HepG2 (cell line): ENCODE results near the gene CDKN1A. TPM values are rescaled to one million over a fixed set of nuclear protein-coding genes. Genes with fewer than 3 reads are reported as not detected.

ENCODE experiments used
- ATAC-seq: fragments of 200-7000 bp; cut with Tn5 transposase; 3 replicates; pipeline ENCODE4 v1.9.1; 2020; ENCODE audit warnings: mild to moderate bottlenecking, moderate library complexity
- BruUV-seq: library from RNA; stranded (reverse); fragments of 400-500 nt; replicated peaks from 2 replicates; lab custom pipeline; 2021; lab: Mats Ljungman, UMichigan
- CTCF ChIA-PET: fragments of 300-600 bp; formaldehyde crosslinking; extraction: SDS; loops from one replicate; lab custom pipeline; 2021; ENCODE audit warnings: low total read pairs, inconsistent platforms, low intra/inter-chr PET ratio; lab: Yijun Ruan, JAX
- POLR2A ChIA-PET: fragments of 350-600 bp; sonication (Branson Sonifier 250); formaldehyde crosslinking; loops from one replicate; lab custom pipeline; 2020; ENCODE audit warnings: antibody characterized with exemption, inconsistent platforms; lab: Yijun Ruan, JAX
- DNase-seq: peaks from one replicate; pipeline ENCODE4 v3.0.0-alpha.2; 2015; ENCODE audit warnings: low spot score
- FAIRE-seq: peaks from 3 replicates; lab custom pipeline; 2011; peaks lifted over from hg19 to GRCh38; lab: Jason Lieb, UNC
- H2AFZ ChIP-seq: one replicate; pipeline ENCODE4 v1.6.1; 2011; ENCODE audit warnings: low read length, inconsistent platforms
- H3K27ac ChIP-seq: fragments of 300-600 bp; 3 replicates; pipeline ENCODE4 v1.8.0; 2011; ENCODE audit warnings: mixed run types, mild to moderate bottlenecking, mixed read lengths, low read length, inconsistent platforms; ENCODE audit not compliant: insufficient read depth; ENCODE audit errors: extremely low read length
- H3K27me3 ChIP-seq, 2 experiments: fragments of 200-600 bp in 1 of 2; 2 replicates in 1 of 2; 3 replicates in 1 of 2; pipeline versions ENCODE4 v1.6.0 to v1.8.0; 2011; ENCODE audit warnings: low read length in 2 of 2, mild to moderate bottlenecking in 2 of 2, moderate library complexity in 2 of 2, inconsistent platforms in 1 of 2; ENCODE audit not compliant: insufficient read depth in 2 of 2, control insufficient read depth in 1 of 2
- H3K36me3 ChIP-seq, 2 experiments: fragments of 200-600 bp in 1 of 2; replicated peaks in 1 of 2; 2 replicates in 1 of 2; 3 replicates in 1 of 2; pipeline versions ENCODE4 v1.5.1 to v1.8.0; 2011; ENCODE audit warnings: low read length in 2 of 2, inconsistent platforms in 1 of 2; ENCODE audit not compliant: insufficient read depth in 2 of 2, control insufficient read depth in 1 of 2
- H3K4me1 ChIP-seq: 2 replicates; pipeline ENCODE4 v1.5.1; 2012; ENCODE audit warnings: low read length, inconsistent platforms; ENCODE audit not compliant: insufficient read depth
- H3K4me2 ChIP-seq: 2 replicates; pipeline ENCODE4 v1.6.0; 2011; ENCODE audit warnings: low read depth, low read length, inconsistent platforms
- H3K4me3 ChIP-seq, 3 experiments: fragments of 200-600 bp in 1 of 3; sonication (generic), shearing (Covaris generic) in 1 of 3; replicated peaks in 1 of 3; 2 replicates each; pipeline ENCODE4 v1.5.1; 2011 to 2016; ENCODE audit warnings: low read length in 3 of 3, inconsistent platforms in 2 of 3, low read depth in 2 of 3, mild to moderate bottlenecking in 2 of 3, control low read depth in 1 of 3, mixed read lengths in 1 of 3; ENCODE audit not compliant: insufficient read depth in 1 of 3
- H3K79me2 ChIP-seq: one replicate; pipeline ENCODE4 v1.6.1; 2011; ENCODE audit warnings: low read length, inconsistent platforms; ENCODE audit not compliant: insufficient read depth
- H3K9ac ChIP-seq: 2 replicates; pipeline ENCODE4 v1.6.0; 2011; ENCODE audit warnings: mild to moderate bottlenecking, low read depth, low read length, inconsistent platforms; ENCODE audit not compliant: insufficient read depth
- H3K9me3 ChIP-seq: 2 replicates; pipeline ENCODE4 v1.5.1; 2012; ENCODE audit warnings: mild to moderate bottlenecking, low read length
- H4K20me1 ChIP-seq: 2 replicates; pipeline ENCODE4 v1.6.0; 2011; ENCODE audit warnings: inconsistent platforms, mild to moderate bottlenecking, low read length, moderate library complexity; ENCODE audit not compliant: insufficient read depth
- ARHGAP35 ChIP-seq: sonication (generic); formaldehyde crosslinking; IDR thresholded peaks from 2 replicates; pipeline ENCODE4 v1.9.0; 2022; ENCODE audit warnings: mild to moderate bottlenecking, inconsistent platforms, moderate library complexity, missing genetic modification reagents, borderline replicate concordance
- EP300 ChIP-seq, 3 experiments: sonication (generic) in 1 of 3; formaldehyde crosslinking in 1 of 3; IDR thresholded peaks; 2 replicates each; pipeline versions ENCODE4 v1.5.1 to v1.6.1; 2011 to 2020; ENCODE audit warnings: low read depth in 2 of 3, low read length in 2 of 3, borderline replicate concordance in 1 of 3, improper control_type of control experiment in 1 of 3, mild to moderate bottlenecking in 1 of 3, missing genetic modification reagents in 1 of 3, moderate library complexity in 1 of 3
- GMEB2 ChIP-seq: IDR thresholded peaks from 2 replicates; pipeline ENCODE4 v1.6.1; 2016; ENCODE audit warnings: missing biosample characterization, missing genetic modification reagents, low read depth
- PCBP1 ChIP-seq: fragments of 200-400 bp; formaldehyde crosslinking; IDR thresholded peaks from 2 replicates; pipeline ENCODE4 v1.6.1; 2017; ENCODE audit warnings: mild to moderate bottlenecking, low read depth, low read length, borderline replicate concordance
- RFX3 ChIP-seq: IDR thresholded peaks from 2 replicates; pipeline ENCODE4 v1.6.1; 2016; ENCODE audit warnings: missing biosample characterization, missing genetic modification reagents
- RNF2 ChIP-seq: fragments of 450-650 bp; conservative IDR thresholded peaks from 2 replicates; pipeline ENCODE4 v1.6.1; 2016; ENCODE audit warnings: low read depth
- SMYD3 ChIP-seq: sonication (generic); formaldehyde crosslinking; IDR thresholded peaks from 2 replicates; pipeline ENCODE4 v1.8.1; 2023; ENCODE audit warnings: mild to moderate bottlenecking, missing genetic modification reagents
- STAT5B ChIP-seq: sonication (generic); formaldehyde crosslinking; IDR thresholded peaks from 2 replicates; pipeline ENCODE4 v1.4.0; 2020; ENCODE audit warnings: missing genetic modification reagents
- TBP ChIP-seq: sonication (generic); formaldehyde crosslinking; IDR thresholded peaks from 2 replicates; pipeline ENCODE4 v1.5.0; 2020; ENCODE audit warnings: missing genetic modification reagents
- TGIF2 ChIP-seq: IDR thresholded peaks from 2 replicates; pipeline ENCODE4 v1.6.1; 2016; ENCODE audit warnings: control low read depth, missing compliant biosample characterization
- ZKSCAN5 ChIP-seq: sonication (generic); formaldehyde crosslinking; IDR thresholded peaks from 2 replicates; pipeline ENCODE4 v1.5.1; 2020; ENCODE audit warnings: mild to moderate bottlenecking, missing genetic modification reagents
- ZNF296 ChIP-seq: sonication (generic); formaldehyde crosslinking; conservative IDR thresholded peaks from 2 replicates; pipeline ENCODE4 v1.5.0; 2020; ENCODE audit warnings: mild to moderate bottlenecking, missing genetic modification reagents
- ZNF33A ChIP-seq: sonication (generic); formaldehyde crosslinking; IDR thresholded peaks from 2 replicates; pipeline ENCODE4 v1.5.1; 2020; ENCODE audit warnings: missing genetic modification reagents, mild to moderate bottlenecking, moderate library complexity, borderline replicate concordance
- ZNF496 ChIP-seq: sonication (generic); formaldehyde crosslinking; IDR thresholded peaks from 2 replicates; pipeline ENCODE4 v1.8.1; 2023; ENCODE audit warnings: mild to moderate bottlenecking, moderate library complexity, missing genetic modification reagents; ENCODE audit not compliant: insufficient replicate concordance
- ZNF543 ChIP-seq: sonication (generic); formaldehyde crosslinking; IDR thresholded peaks from 2 replicates; pipeline ENCODE4 v1.4.0; 2020; ENCODE audit warnings: mild to moderate bottlenecking, missing genetic modification reagents
- ZNF556 ChIP-seq: sonication (generic); formaldehyde crosslinking; IDR thresholded peaks from 2 replicates; pipeline ENCODE4 v1.4.0; 2020; ENCODE audit warnings: mild to moderate bottlenecking, missing genetic modification reagents, borderline replicate concordance
- ZNF691 ChIP-seq: sonication (generic); formaldehyde crosslinking; IDR thresholded peaks from 2 replicates; pipeline ENCODE4 v1.4.0; 2020; ENCODE audit warnings: missing genetic modification reagents, low read depth, mild to moderate bottlenecking, borderline replicate concordance
- ZNF878 ChIP-seq: sonication (generic); formaldehyde crosslinking; IDR thresholded peaks from 2 replicates; pipeline ENCODE4 v1.8.1; 2023; ENCODE audit warnings: mild to moderate bottlenecking, missing genetic modification reagents, moderate library complexity
- WGBS: methylation state at CpG from one replicate; pipeline ENCODE4 v1.1.6; 2017; ENCODE audit warnings: low lambda C conversion rate; 5-methylcytosine and 5-hydroxymethylcytosine counted together
- in situ Hi-C: cut with HindIII; loops from 2 replicates; pipeline ENCODE4 v1.10.0; 2017; ENCODE audit warnings: low pct_unique_long_range_greater_than_20kb; ENCODE audit not compliant: extremely low pct_ligation_motif_present
- intact Hi-C: fragments of 100-400 bp; cut with micrococcal nuclease; formaldehyde crosslinking; loops from one replicate; pipeline ENCODE4 v1.10.0; 2022; ENCODE audit not compliant: unreplicated experiment
- polyA plus RNA-seq, 8 experiments: library from polyadenylated mRNA; depleted of rRNA in 3 of 8; stranded (reverse) in 7 of 8; unstranded in 1 of 8; fragments of >200 nt; fragmentation: Illumina TruSeq in 4 of 8; extraction: Trizol in 4 of 8; gene quantifications; 2 replicates each; pipeline versions ENCODE4 v1.2.1 to v1.2.3, GENCODE V29; 2011 to 2016; ENCODE audit warnings: low read depth in 4 of 8, missing spikeins in 1 of 8, mixed read lengths in 1 of 8; ENCODE audit not compliant: insufficient read depth in 1 of 8
- total RNA-seq, 5 experiments: library from RNA; depleted of rRNA; stranded (reverse); fragments of >200 nt; fragmentation: Illumina TruSeq; extraction: Trizol; gene quantifications; 2 replicates each; pipeline ENCODE4 v1.2.3, GENCODE V29; 2016; ENCODE audit warnings: low read depth in 1 of 5

CDKN1A gene
- total and polyA plus RNA-seq, 2 of the 13 experiments (the other 11 are each of a cell fraction or from before 2014, with no cell fraction given): 60.7 to 92.1 TPM

GRCh38 chr6:36698196-36698595 lies 19.7 kb downstream of the CDKN1A start:
- Histone ChIP-seq H3K27ac (no peak overlapping the region), H3K36me3 (no peaks in the 10 kb centered on the region), H4K20me1 (no peaks in the 10 kb centered on the region), H3K9me3 (no peaks in the 10 kb centered on the region), H3K79me2 (no peaks in the 10 kb centered on the region), H3K27me3 (peaks cover 5 to 67% of the 10 kb centered on the region in 2 experiments; a peak in 4 of 5 replicates), H3K4me2 (no peak overlapping the region), H3K4me3 (no peak overlapping the region), H3K9ac (no peak overlapping the region), H3K4me1 (peaks cover 7% of the 10 kb centered on the region), H2AFZ (no peak overlapping the region)
- in situ Hi-C loops: no loop called here
- 40% methylated on average over 6 of the region's 6 CpGs for WGBS
- no peak for DNase-seq
- no peak for FAIRE-seq
- no peak for ATAC-seq
- no peak for TF ChIP-seq ZNF543 (CRISPR knock-in tag)
- no peak for TF ChIP-seq RNF2
- TF ChIP-seq TGIF2 (CRISPR knock-in tag): no peak
- TF ChIP-seq TBP (CRISPR knock-in tag): no peak
- intact Hi-C loops: no loop called here
- BruUV-seq: no TSS peak
- ChIA-PET POLR2A (no interaction called here), CTCF (no interaction called here)

- H3K9ac ChIP-seq: no peak overlapping the region
- H3K36me3 ChIP-seq: no peaks in the 10 kb centered on the region
- DNase-seq: no peak
- no peaks in the 10 kb centered on the region for H3K79me2 ChIP-seq
- H2AFZ ChIP-seq: no peak overlapping the region
- BruUV-seq: no TSS peak
- 52% methylated on average over 8 of the region's 8 CpGs for WGBS
- H3K4me2 ChIP-seq: no peak overlapping the region
- ATAC-seq: no peak
- FAIRE-seq: no peak
- H4K20me1 ChIP-seq: no peaks in the 10 kb centered on the region
- peaks cover 7% of the 10 kb centered on the region for H3K4me1 ChIP-seq
- in situ Hi-C loops: no loop called here
- H3K27ac ChIP-seq: no peak overlapping the region
- ChIA-PET POLR2A (no interaction called here), CTCF (no interaction called here)
- no peaks in the 10 kb centered on the region for H3K9me3 ChIP-seq
- H3K27me3 ChIP-seq: peaks cover 7 to 69% of the 10 kb centered on the region in 2 experiments; a peak in 4 of 5 replicates
- H3K4me3 ChIP-seq: no peak overlapping the region
- intact Hi-C loops: no loop called here
- TF ChIP-seq ZNF556 (CRISPR knock-in tag): no peak
- TF ChIP-seq ZNF496 (CRISPR knock-in tag): no peak
- TF ChIP-seq ARHGAP35 (CRISPR knock-in tag): no peak
- no peak for TF ChIP-seq PCBP1
- no peak for TF ChIP-seq GMEB2 (CRISPR knock-in tag)
- no peak for TF ChIP-seq ZNF33A (CRISPR knock-in tag)
- no peak for TF ChIP-seq ZKSCAN5
- TF ChIP-seq EP300 (IDR thresholded peaks at IDR 0.05; ENCODE audit: low read depth in 2 of 2, low read length in 2 of 2): no peak
- no peak for TF ChIP-seq EP300 (CRISPR knock-in tag; IDR thresholded peaks at IDR 0.05; ENCODE audit: borderline replicate concordance)
- no peak for TF ChIP-seq SMYD3 (CRISPR knock-in tag)
- TF ChIP-seq ZNF878: no peak
- TF ChIP-seq ZNF296 (CRISPR knock-in tag): no peak
- TF ChIP-seq ZNF691 (CRISPR knock-in tag): no peak
- TF ChIP-seq STAT5B (CRISPR knock-in tag): no peak
- TF ChIP-seq RFX3 (CRISPR knock-in tag): no peak
These were observed 20.4 kb downstream of the CDKN1A start for GRCh38 chr6:36698871-36699271.
